ENCODE data around the gene INSIG1. TPM values are rescaled to one million over a fixed set of nuclear protein-coding genes. Genes with fewer than 3 reads are reported as not detected.

The INSIG1 gene
- total RNA-seq, 1 donor from 2014 or later = 6.9 TPM

GRCh38 chr7:155295511-155295910 lies 2.2 kb upstream of the INSIG1 start:
- no peak for ATAC-seq (ENCODE audit: poor library complexity)
- DNase-seq = no peak
- intact Hi-C loops (cut with DNase I) = no loop called here

DNA sequence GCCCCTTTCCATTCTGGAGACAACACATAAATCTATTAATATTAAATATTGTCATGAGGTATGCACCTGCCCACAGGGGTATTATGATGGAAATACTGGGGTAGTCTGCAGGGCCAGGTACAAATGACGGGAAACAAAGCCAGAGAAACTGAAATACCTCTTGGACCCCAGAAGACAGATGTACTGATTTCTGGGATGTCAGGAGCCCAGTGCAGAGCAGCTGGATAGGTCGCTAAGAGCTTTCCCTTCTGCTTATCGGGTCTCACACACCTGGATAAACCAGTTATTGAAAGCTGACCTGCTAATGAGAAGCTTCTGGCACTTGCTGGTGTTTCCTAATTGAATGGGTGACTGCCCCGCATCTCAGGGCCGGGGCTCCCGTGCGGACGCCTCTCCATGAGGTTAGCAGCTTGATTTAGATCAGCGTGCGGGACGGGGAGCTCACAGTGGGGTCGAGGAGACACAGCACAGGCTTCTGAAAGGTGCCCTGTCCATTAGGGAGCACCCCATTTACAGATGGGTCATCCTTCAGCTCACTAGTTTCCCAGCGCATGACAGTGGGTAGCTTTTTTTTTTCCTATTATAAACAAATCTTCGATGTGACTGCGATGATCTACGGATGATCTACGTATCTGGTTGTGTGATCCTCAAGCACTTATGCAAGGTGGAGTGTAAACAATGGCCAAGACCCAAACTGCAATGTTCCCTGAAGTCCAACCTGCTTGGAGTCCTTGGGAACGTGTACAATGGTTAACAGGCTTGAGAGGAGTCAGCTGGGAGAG lies 1.5 kb upstream of the INSIG1 start:
- ATAC-seq (ENCODE audit: poor library complexity) (no peak), DNase-seq (no peak)
- intact Hi-C loops (cut with DNase I) = no loop called here

- DNase-seq (peak; percentile 76), ATAC-seq (ENCODE audit: poor library complexity) (peak; percentile 53)
- intact Hi-C loops (cut with DNase I) = no loop called here
These were observed 726 bp upstream of the INSIG1 start for GRCh38 chr7:155296788-155297516.

DNA sequence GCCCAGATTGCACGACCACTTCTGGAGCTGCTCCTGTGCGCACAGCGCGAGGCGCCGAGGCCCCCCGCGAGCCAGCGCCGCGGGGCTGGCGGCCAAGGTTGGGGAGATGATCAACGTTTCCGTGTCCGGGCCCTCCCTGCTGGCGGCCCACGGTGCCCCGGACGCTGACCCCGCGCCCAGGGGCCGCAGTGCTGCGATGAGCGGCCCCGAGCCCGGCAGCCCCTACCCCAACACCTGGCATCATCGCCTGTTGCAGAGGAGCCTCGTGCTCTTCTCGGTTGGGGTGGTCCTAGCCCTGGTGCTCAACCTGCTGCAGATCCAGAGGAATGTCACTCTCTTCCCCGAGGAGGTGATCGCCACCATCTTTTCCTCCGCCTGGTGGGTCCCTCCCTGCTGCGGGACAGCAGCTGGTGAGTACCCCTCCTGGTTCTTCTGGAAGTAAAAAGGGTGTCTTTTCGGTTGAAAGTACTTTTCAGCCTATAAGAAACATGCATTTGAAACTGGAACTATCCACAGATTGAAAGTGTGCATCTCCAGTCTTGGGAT lies 683 bp downstream of the INSIG1 start:
- DNase-seq (no peak), ATAC-seq (ENCODE audit: poor library complexity) (peak; percentile 3)
- intact Hi-C loops (cut with DNase I) = no loop called here

DNA sequence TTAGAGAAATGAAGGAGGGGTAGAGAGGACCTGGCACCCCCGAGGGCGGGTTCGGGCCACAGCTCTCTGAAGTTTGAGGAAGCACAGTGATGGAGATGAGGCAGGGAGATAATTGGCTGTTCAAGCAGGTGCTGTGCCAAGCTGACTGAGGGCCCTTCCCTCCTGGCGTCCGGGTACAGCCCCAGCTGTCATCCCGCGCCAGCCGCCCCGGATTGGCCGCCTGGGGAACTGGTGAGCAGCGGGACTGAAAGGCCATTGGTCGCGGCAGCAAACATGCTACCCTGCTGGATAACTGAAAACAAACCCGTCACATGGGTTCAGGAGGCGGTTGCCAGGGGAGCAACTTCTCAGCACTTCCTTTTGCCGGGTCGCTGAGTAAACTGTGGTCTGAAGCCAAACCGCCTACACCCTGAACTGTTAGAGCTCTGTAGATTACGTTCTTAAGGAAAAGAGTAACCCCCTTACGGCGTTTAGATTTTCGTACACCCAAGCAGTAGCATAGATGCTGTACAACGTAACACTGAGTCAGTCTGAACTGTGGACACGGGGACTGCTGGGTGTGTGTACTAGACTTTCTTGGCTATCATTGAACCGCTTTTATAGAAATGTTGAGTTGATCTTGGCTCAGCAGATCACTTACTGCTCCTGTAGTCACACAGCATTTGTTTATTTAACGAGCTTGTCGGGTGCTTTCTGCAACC lies 1.3 kb downstream of the INSIG1 start:
- intact Hi-C loops (cut with DNase I) = no loop called here
- ATAC-seq (ENCODE audit: poor library complexity) (peak; percentile 88), DNase-seq (peak; percentile 96)

DNA sequence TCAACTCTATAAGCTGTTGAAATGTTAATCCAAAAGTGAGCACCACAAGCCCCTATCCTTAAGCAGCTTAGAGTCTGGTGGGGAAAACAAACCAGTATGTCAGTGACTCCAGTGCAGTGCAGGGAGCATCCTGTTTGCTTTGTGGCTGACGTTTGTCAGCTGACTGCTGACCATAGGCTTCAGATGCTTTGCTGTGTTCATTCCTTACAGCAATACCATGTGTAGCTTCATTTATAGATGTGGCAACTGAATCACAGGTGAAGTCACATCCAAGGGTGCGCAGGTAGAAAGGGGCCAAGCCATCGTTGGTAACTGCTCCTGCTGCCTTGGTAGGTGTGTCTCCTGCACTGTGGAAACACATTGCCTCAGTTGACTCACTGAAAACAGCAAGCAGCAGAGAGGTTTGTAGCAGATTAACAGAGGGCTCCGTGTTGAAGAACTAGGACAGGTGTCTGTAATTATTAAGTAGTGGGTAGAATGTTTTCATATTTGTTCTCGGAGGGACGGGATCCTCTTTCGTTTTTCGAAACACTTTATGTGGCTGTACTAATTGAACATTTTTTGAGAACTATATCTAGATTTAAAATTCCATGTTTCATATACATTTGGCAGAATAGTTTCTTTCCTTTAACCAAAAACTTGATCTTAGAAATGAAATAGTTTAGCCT lies 2.0 kb downstream of the INSIG1 start:
- ATAC-seq (ENCODE audit: poor library complexity) (no peak), DNase-seq (no peak)
- intact Hi-C loops (cut with DNase I) = no loop called here

GRCh38 chr7:155300641-155301452 lies 3.2 kb downstream of the INSIG1 start:
- no peak for ATAC-seq (ENCODE audit: poor library complexity)
- DNase-seq = no peak
- intact Hi-C loops (cut with DNase I) = no loop called here

- intact Hi-C loops (cut with DNase I) = no loop called here
- ATAC-seq (ENCODE audit: poor library complexity) (no peak), DNase-seq (no peak)
These were observed 5.4 kb downstream of the INSIG1 start for GRCh38 chr7:155303039-155303593.

DNA sequence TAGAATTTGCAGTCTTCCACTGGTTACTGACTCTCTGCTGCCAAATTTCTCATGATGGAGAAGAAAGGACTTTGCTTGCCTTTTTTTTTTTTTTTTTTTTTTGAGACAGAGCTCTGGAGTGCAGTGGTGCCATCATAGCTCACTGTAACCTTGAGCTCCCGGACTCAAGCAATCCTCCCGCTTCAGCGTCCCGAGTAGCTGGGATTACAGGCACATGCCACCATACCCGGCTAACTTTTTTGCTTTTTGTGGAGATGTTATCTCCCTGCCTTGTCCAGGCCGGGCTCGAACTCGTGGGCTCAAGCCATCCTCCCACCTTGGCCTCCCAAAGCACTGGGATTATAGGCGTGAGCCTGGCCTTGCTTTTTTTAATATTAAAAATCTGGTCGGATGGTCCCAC lies 6.2 kb downstream of the INSIG1 start:
- no peak for DNase-seq
- intact Hi-C loops (cut with DNase I) = no loop called here
- no peak for ATAC-seq (ENCODE audit: poor library complexity)

- intact Hi-C loops (cut with DNase I) = no loop called here
- DNase-seq (no peak), ATAC-seq (ENCODE audit: poor library complexity) (no peak)
These were observed 7.7 kb downstream of the INSIG1 start for GRCh38 chr7:155305231-155305904.

GRCh38 chr7:155306673-155307470 lies 9.2 kb downstream of the INSIG1 start:
- ATAC-seq (ENCODE audit: poor library complexity) = no peak
- intact Hi-C loops (cut with DNase I) = no loop called here

DNA sequence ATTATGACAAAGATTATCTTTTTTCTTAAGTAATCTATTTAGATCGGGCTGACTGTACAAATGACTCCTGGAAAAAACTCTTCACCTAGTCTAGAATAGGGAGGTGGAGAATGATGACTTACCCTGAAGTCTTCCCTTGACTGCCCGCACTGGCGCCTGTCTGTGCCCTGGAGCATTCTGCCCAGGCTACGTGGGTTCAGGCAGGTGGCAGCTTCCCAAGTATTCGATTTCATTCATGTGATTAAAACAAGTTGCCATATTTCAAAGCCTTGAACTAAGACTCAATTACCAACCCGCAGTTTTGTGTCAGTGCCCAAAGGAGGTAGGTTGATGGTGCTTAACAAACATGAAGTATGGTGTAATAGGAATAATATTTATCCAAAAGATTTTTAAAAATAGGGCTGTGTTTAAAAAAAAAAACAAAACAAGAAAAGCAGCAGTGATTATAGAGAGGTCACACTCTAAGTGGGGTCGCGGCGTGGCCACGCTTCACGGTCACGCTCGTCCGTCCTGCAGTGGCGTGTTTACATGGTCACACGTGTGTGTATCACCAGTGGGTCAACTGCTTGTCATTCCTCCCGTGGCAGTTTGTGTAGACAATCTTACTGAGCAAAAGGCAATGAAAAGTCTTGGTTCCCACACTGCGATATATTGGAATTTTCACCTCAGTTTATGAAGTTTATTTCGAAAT lies 10.8 kb downstream of the INSIG1 start:
- intact Hi-C loops (cut with DNase I) = no loop called here
- DNase-seq (no peak), ATAC-seq (ENCODE audit: poor library complexity) (no peak)

More at GRCh38 chr7:155306673-155307470, 9.2 kb downstream of the INSIG1 start:
- DNase-seq = no peak

- no peak for DNase-seq
- intact Hi-C loops (cut with DNase I) = no loop called here
These were observed 11.3 kb downstream of the INSIG1 start for GRCh38 chr7:155309021-155309338.

DNA sequence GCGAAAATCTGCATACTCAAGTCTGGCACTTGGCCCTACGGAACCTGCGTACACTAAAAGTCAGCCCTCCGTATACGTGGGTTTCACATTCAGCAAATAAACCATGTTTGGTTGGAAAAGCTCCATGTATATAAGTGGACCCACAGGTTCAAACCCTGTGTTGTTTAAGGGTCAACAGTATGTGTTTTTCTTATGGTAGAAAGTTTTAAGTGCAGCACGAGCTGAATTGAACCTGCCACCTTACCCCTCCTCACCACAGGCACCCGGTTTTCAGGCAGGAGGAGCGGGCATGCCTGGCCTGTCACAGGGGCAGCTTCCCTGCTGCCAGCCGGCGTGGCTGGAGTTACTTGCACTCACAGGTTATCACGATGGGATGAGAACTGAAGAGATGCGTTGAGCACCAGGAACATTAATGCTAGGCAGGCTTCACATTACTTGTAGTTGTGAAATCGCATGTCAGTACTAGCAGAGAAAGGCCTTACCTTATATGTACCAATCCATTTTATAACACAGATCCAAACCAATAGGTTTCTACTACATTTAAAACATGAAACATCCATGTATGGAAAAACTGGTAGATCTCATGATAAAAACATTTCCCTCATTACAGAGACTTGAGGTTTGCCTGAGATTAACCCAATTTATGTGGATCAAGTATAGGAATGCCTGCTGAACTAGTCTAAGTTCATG lies 12.9 kb downstream of the INSIG1 start:
- DNase-seq = no peak
- intact Hi-C loops (cut with DNase I) = no loop called here
- ATAC-seq (ENCODE audit: poor library complexity) = no peak

More at GRCh38 chr7:155309021-155309338, 11.3 kb downstream of the INSIG1 start:
- no peak for ATAC-seq (ENCODE audit: poor library complexity)

GRCh38 chr7:155311826-155312537 lies 14.3 kb downstream of the INSIG1 start:
- ATAC-seq (ENCODE audit: poor library complexity) (no peak), DNase-seq (no peak)
- intact Hi-C loops (cut with DNase I) = no loop called here

Data from Right ventricle myocardium superior (tissue), 1 donor.